K562 (cell line): Measurements from ENCODE around the gene ERGIC1. TPM values are rescaled to one million over a fixed set of nuclear protein-coding genes. Genes with fewer than 3 reads are reported as not detected.

ENCODE experiments used
- ARID1B ChIP-seq: fragments of 450-650 bp; IDR thresholded peaks from 2 replicates; pipeline ENCODE4 v1.6.1; 2016; ENCODE audit warnings: antibody characterized with exemption, mild to moderate bottlenecking, inconsistent platforms
- BCLAF1 ChIP-seq, 2 experiments: fragments of 450-650 bp in 1 of 2; IDR thresholded peaks; 2 replicates each; pipeline ENCODE4 v1.6.1; 2011 to 2017; ENCODE audit warnings: low read depth in 2 of 2, antibody characterized with exemption in 1 of 2, borderline replicate concordance in 1 of 2, low read length in 1 of 2, mild to moderate bottlenecking in 1 of 2, mixed read lengths in 1 of 2; ENCODE audit not compliant: control insufficient read depth in 1 of 2
- CBFA2T3 ChIP-seq: fragments of 450-650 bp; IDR thresholded peaks from 2 replicates; pipeline ENCODE4 v1.6.1; 2017
- EHMT2 ChIP-seq: fragments of 450-650 bp; IDR thresholded peaks from 2 replicates; pipeline ENCODE4 v1.6.1; 2018; ENCODE audit warnings: antibody characterized with exemption
- KDM2B ChIP-seq: fragments of 250-450 bp; sonication (Bioruptor Pico); IDR thresholded peaks from 2 replicates; pipeline ENCODE4 v1.8.0; 2021; ENCODE audit warnings: mild to moderate bottlenecking, moderate library complexity
- MCM3 ChIP-seq: fragments of 450-650 bp; IDR thresholded peaks from 2 replicates; pipeline ENCODE4 v1.6.1; 2016
- MLLT1 ChIP-seq, 2 experiments: fragments of 450-650 bp; IDR thresholded peaks; 2 replicates each; pipeline ENCODE4 v1.6.1; 2016
- MTA1 ChIP-seq: fragments of 450-650 bp; IDR thresholded peaks from 2 replicates; pipeline ENCODE4 v1.6.1; 2017; ENCODE audit warnings: borderline replicate concordance
- PHB2 ChIP-seq: fragments of 450-650 bp; IDR thresholded peaks from 2 replicates; pipeline ENCODE4 v1.6.1; 2017; ENCODE audit warnings: low read depth
- SAFB2 ChIP-seq: fragments of 200-400 bp; formaldehyde crosslinking; IDR thresholded peaks from 2 replicates; pipeline ENCODE4 v1.6.1; 2018; ENCODE audit warnings: borderline replicate concordance, low read length, low read depth, moderate library complexity; ENCODE audit not compliant: severe bottlenecking
- ZFX ChIP-seq: sonication (generic); formaldehyde crosslinking; IDR thresholded peaks from 2 replicates; pipeline ENCODE4 v1.8.0; 2022; ENCODE audit warnings: mild to moderate bottlenecking, missing genetic modification reagents, moderate library complexity
- ZNF146 ChIP-seq: IDR thresholded peaks from one replicate; pipeline ENCODE4 v1.6.1; 2018; ENCODE audit warnings: missing compliant biosample characterization; ENCODE audit not compliant: unreplicated experiment
- ZNF316 ChIP-seq: fragments of 450-650 bp; IDR thresholded peaks from 2 replicates; pipeline ENCODE4 v1.6.1; 2016
- polyA plus RNA-seq, 8 experiments: library from polyadenylated mRNA; depleted of rRNA in 4 of 8; stranded (reverse) in 5 of 8; unstranded in 3 of 8; fragments of >200 nt; fragmentation: Nextera tagmentation in 2 of 8; fragmentation: Illumina TruSeq in 1 of 8; extraction: Ambion mirVana in 2 of 8; extraction: Trizol in 1 of 8; gene quantifications; 2 replicates each; pipeline versions ENCODE4 v1.2.1 to v1.2.3, GENCODE V29; 2011 to 2014; ENCODE audit warnings: inconsistent platforms in 1 of 8, missing spikeins in 1 of 8
- total RNA-seq, 7 experiments: library from RNA; depleted of rRNA in 6 of 7; stranded (reverse); fragments of >200 nt in 6 of 7; fragmentation: Illumina TruSeq in 2 of 7; extraction: Trizol in 2 of 7; gene quantifications; 2 replicates each; pipeline versions ENCODE4 v1.2.1 to v1.2.3, GENCODE V29; 2011 to 2021; ENCODE audit warnings: low replicate concordance in 1 of 7

The ERGIC1 gene
- total and polyA plus RNA-seq, 9 of the 15 experiments (the other 6 are each of a cell fraction or from before 2014, with no cell fraction given), result 5.5 to 68.4 (median 36.4) TPM

GRCh38 chr5:172786736-172787462 is 47.2 kb upstream of the ERGIC1 start (continued):
- TF ChIP-seq BCLAF1 (IDR thresholded peaks at IDR 0.05; ENCODE audit: borderline replicate concordance in 1 of 2, control insufficient read depth in 1 of 2, low read depth in 2 of 2, low read length in 1 of 2), result peak in 1 of 2 experiments; percentile 37; a peak in 1 of 4 replicates
- peak; percentile 75; a peak in 2 of 4 replicates for TF ChIP-seq MLLT1 (IDR thresholded peaks at IDR 0.05)
- peak; percentile 28; the same call in 1 of the 2 replicates for TF ChIP-seq EHMT2
- peak; percentile 3; the same call in 1 of the 2 replicates for TF ChIP-seq ZNF316
- no peak for TF ChIP-seq MCM3
- TF ChIP-seq KDM2B, result no peak
- peak; percentile 44; the same call in 1 of the 2 replicates for TF ChIP-seq PHB2
- TF ChIP-seq CBFA2T3, result peak; percentile 22; the same call in 1 of the 2 replicates
- no peak for TF ChIP-seq ZNF146 (CRISPR knock-in tag)
- 0 out of 2 replicates have a peak, but pooled peaks have one; percentile 18 for TF ChIP-seq MTA1
- no peak for TF ChIP-seq SAFB2
- no peak for TF ChIP-seq ZFX (CRISPR knock-in tag)
- 0 out of 2 replicates have a peak, but pooled peaks have one; percentile 55 for TF ChIP-seq ARID1B
